CD1c-positive myeloid dendritic cell (primary cell): ENCODE measurements around the gene DHRS9.
A peak's percentile ranks its signal among the peaks of the same experiment; 100 is the strongest.

Source experiments
- DNase-seq: peaks from one replicate; pipeline ENCODE4 v3.0.0-alpha.2; 2016; ENCODE audit errors: extremely low spot score

Gene DHRS9

GRCh38 chr2:169065864-169066517 is 3.4 kb upstream of the DHRS9 start:
- no peak for DNase-seq

GRCh38 chr2:169066897-169067296 is 2.5 kb upstream of the DHRS9 start:
- peak; percentile 70 for DNase-seq

GRCh38 chr2:169069833-169070232 is 470 bp downstream of the DHRS9 start:
- no peak for DNase-seq

DNA sequence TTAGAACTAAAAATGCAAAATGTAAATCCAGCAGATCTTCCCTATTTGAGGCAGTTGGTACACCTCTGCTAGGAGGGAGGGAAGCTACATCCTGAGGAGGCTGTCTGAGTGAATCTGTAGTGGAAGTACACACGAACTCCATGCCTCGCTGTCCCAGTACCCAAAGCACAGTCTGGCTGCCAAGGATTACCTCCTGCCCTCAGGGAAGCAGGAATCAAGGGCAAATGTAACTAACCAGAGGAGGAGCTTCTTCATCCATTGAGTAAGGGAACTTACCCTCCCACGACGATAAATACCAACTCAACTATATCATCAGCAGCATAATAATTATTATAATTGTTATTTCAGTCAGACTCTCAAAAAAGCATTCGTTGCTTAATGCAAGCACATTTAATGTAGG is 2.1 kb downstream of the DHRS9 start:
- DNase-seq: peak; percentile 60

DNA sequence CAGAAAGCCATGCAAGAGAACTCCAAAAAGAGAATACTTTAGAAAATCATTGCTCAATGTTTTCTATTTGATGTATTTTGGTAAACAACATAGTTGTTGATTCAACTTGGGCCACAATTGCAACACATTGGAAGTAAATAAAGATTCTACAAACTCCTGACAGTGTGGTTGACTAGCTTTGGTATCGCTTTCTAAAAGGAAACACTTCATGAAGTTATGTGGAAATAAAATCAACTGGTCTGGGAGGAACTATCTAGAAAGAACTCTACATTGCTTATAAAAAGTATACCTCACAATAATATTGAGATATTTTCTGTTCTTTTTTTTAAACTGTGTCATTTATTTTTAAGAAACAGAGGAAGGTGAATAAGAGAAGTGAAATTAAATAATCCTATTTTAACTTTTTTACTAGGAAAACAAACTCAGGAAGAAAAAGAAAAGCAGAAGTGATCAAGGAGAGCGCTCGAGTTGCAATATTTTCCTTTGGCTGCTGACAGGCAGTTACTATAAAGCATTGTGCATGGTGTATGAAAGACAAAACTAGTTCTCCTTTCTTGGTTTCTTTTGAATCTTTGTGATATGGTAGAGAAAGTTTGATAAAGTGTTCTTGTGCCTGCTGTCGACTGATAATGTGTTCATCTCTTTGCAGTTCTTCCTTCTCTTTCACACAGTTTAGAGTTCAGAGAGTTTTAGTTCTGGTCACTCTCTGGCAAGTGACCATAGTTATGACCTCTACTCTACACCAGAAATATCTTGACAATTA is 3.0 kb downstream of the DHRS9 start:
- DNase-seq: peak; percentile 93

DNA sequence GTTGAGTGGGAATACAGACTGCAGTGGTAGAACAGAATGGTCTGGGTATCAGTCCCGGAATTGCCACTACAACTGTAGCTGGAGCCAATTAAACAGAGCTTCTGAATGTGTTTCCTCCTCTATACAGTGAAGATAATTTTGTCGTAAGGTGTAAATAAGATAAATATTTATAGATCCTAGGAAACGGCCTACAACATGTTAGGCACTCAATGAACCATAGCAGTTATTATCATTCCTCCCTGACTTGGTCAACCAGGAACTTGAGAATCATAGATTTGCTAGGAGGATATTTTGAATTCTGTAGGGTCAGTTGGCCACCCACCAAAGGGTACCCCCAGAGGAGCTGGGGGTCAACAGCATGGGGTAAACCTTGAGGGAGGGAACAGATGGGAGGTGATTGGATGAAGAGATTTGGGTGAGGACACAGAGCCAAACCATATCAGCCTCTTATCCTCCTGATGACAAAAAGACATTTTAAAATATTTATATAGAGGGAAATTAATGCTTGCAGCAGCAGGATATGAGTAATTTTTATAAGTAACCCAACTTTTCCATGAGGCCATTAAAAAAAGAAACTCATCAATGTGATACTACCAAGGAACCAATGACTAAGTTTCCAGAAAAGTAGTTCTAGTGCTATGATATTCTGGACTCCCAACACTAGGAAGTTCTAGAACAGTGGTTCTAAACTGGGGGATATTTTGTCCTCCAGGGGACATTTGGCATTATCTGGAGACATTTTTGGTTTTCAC is 4.0 kb downstream of the DHRS9 start:
- DNase-seq: no peak

- no peak for DNase-seq
These were observed 4.8 kb downstream of the DHRS9 start for GRCh38 chr2:169073963-169074751.

- no peak for DNase-seq
These were observed 8.4 kb downstream of the DHRS9 start for GRCh38 chr2:169077674-169078240.

DNA sequence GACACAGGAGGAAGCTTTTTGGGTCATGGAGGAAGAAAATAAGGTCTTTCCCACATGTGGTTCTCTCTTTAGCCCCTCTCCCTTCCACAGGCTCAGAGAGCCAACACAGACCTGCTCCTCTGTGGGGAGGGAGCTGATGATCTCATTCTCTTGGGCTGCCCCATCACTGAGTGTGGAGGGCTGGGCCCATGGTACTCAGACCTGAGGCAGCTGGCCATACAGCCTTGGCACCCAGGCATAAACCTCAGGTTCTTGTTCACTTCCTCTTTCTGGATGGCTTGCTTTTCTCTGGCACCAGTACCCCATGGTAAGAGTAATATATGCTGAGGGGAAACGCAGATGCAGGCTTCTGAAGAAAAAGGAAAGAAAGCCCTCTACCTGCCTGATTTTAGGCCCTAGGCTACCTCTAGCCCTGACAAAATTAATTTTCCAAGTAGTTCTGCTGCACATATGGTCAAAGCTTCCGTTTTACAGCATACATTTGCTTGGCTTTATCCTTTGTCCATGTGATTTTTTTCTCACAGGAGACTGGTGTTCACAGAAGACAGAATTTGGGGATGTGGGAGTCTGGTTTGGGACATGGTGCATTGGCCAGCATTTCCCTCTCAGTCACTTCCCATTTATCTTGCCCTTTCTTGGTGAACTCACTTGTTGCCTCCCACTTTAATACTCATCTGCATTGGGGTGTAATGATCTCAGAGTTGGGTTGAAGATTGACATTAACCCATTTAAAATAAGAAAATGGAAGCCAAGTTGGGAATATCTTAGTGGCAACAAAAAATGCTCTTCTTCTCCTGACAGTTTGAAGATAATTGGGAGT is 11.1 kb downstream of the DHRS9 start:
- peak; percentile 81 for DNase-seq

DNA sequence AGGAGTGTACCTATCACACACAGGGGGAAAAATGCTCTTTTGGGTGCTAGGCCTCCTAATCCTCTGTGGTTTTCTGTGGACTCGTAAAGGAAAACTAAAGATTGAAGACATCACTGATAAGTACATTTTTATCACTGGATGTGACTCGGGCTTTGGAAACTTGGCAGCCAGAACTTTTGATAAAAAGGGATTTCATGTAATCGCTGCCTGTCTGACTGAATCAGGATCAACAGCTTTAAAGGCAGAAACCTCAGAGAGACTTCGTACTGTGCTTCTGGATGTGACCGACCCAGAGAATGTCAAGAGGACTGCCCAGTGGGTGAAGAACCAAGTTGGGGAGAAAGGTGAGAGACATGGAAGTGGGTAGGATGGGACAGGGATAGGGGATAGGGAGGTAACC is 12.2 kb downstream of the DHRS9 start:
- DNase-seq: no peak

DNA sequence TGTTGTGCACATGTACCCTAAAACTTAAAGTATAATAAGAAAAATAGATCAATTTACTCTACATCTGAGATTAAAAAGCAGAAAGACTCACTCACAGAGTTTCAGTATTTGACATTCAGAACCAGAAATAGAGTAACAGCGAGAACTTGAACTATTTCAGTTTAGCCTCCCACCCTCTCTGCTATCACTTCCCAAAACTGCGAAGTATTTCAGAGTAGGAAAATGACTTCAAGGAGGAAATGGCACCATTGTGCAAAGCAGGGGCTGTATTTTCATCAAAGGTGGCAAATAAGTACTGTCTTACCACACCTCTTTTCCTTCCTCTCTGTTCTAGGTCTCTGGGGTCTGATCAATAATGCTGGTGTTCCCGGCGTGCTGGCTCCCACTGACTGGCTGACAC is 13.6 kb downstream of the DHRS9 start:
- peak; percentile 89 for DNase-seq

DNA sequence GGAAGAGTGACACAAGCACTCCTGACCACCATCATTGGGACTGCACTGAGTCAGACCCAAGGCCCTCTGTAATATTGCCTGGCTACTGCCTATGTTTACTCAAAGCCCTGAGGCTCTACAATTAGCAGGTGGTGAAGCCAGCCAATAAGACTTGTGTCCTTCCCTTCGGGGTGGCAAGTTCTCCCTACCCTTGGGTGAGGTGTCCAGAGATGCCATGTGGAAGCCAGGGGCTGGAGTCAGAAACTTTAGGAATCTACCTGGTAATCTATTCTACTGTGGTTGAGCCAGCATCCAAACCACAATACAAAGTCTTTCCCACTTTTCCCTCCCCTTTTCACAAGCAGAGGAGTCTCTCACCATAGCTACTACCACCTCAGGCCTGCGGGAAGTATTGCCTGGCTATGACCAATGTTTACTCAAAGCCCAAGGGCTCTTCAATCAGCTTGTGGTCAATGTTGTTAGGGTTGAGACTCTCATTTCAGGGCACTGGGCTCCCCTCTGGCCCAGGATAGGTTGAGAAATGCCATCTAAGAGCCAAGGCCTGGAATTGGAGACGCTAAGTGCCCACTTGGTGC is 17.6 kb downstream of the DHRS9 start:
- DNase-seq: no peak

DNA sequence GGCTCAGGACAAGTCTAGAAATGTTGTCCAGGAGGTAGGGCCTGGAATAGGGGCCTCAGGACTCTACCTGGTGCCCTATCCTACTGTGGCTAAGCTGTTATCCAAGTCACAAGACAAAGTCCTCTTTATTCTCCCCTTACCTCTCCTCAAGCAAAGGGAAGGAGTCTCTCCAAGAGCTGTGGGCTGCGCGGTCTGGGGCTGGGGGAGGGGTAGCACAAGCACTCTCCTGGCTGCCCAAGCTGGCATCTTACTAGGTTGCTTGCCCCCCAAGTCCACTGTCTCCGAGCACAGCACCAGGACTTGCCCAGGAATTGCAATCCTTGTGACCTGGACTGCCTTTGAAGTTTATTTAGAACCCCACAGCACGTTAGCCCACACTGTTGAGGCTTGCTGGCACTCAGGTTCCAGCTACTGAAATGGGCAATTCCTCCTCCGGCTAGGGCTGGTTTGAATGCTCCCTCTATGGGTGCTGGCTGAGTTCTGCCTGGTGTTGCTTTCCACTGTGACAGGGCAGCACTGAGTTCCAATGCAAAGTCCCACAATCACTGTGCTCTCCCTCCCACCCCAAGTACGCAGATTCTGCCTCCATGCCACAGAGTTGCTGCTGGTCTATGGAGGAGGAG is 18.5 kb downstream of the DHRS9 start:
- DNase-seq: no peak

GRCh38 chr2:169089182-169089581 is 19.8 kb downstream of the DHRS9 start:
- no peak for DNase-seq

GRCh38 chr2:169090133-169090820 is 20.9 kb downstream of the DHRS9 start:
- peak; percentile 74 for DNase-seq

DNA sequence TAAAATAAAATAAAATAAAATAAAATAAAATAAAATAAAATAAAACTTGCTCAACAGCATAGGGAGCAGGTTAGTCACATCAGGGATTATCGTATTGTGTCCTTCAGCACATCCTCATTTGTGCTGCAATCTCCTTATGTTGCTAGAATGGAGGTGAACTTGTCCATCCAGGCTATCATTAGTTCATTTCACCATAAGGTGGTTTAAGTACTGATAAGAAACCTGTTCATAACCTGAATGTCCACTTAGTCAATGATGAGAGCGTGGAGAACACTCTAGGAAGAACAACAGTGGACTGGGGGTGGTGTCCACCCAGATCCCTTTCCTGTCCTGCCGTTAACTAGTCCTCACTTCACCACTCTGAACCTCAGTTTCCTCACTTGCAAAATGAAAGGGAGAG is 21.9 kb downstream of the DHRS9 start:
- no peak for DNase-seq

GRCh38 chr2:169091761-169092519 is 22.6 kb downstream of the DHRS9 start:
- DNase-seq: no peak

- no peak for DNase-seq
These were observed 24.2 kb downstream of the DHRS9 start for GRCh38 chr2:169093535-169093934.

- DNase-seq: no peak
These were observed 25.3 kb downstream of the DHRS9 start for GRCh38 chr2:169094676-169095075.
